Ectodermal cell (in vitro differentiated cells): Measurements from ENCODE around the gene CTIF.

ENCODE experiments used
- H3K27ac ChIP-seq: 2 replicates; pipeline ENCODE4 v1.7.0; 2013; ENCODE audit warnings: mild to moderate bottlenecking, low read depth, low read length; ENCODE audit not compliant: insufficient read depth, poor library complexity, severe bottlenecking
- H3K27me3 ChIP-seq: 2 replicates; pipeline ENCODE4 v1.7.0; 2013; ENCODE audit warnings: mild to moderate bottlenecking, low read length; ENCODE audit not compliant: insufficient read depth, control insufficient read depth, poor library complexity, severe bottlenecking
- H3K36me3 ChIP-seq: one replicate; pipeline ENCODE4 v1.7.0; 2013; ENCODE audit warnings: low read length; ENCODE audit not compliant: control insufficient read depth, insufficient read depth
- H3K4me1 ChIP-seq: one replicate; pipeline ENCODE4 v1.7.0; 2013; ENCODE audit warnings: low read length; ENCODE audit not compliant: control insufficient read depth, insufficient read depth
- H3K4me3 ChIP-seq: 2 replicates; pipeline ENCODE4 v1.7.0; 2013; ENCODE audit warnings: low read depth, low read length, control low read depth; ENCODE audit not compliant: insufficient read depth
- H3K9me3 ChIP-seq: 2 replicates; pipeline ENCODE4 v1.7.0; 2013; ENCODE audit warnings: mild to moderate bottlenecking, low read length, moderate library complexity; ENCODE audit not compliant: control insufficient read depth
- WGBS, 2 experiments: methylation state at CpG; one replicate each; pipeline ENCODE4 v1.1.7; 2013; ENCODE audit warnings: missing lambda C conversion rate in 2 of 2; 5-methylcytosine and 5-hydroxymethylcytosine counted together

Gene CTIF

DNA sequence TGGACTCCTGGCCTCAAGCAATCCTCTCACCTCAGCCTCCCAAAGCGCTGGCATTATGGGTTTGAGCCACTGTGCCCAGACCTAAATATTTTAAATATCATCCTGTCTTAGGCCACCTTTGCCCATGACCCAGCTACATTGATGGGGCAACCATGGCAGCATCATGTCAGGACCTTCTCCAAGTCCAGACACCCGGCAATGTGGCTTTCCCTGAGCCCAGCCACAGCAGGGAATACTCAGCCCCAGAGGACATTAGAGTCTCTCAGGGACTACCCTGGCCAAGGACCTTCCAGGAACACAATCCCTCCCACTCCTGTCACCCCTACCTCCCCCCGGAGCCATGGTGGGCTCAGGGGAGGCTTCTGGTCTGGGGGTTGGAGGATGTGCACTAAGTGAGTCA is 339.1 kb downstream of the CTIF start:
- Histone ChIP-seq H3K27me3 (no peaks in the 10 kb centered on the region), H3K4me3 (no peak overlapping the region), H3K4me1 (no peaks in the 10 kb centered on the region), H3K36me3 (no peaks in the 10 kb centered on the region), H3K27ac (no peak overlapping the region), H3K9me3 (no peaks in the 10 kb centered on the region)
- 96 to 97% methylated on average over 3 of the region's 3 CpGs for WGBS, 2 experiments

- Histone ChIP-seq H3K27ac (no peak overlapping the region), H3K4me3 (no peak overlapping the region)
- WGBS, 2 experiments = 90 to 94% methylated on average over 12 of the region's 12 CpGs
Measured at GRCh38 chr18:48878471-48878870, 339.6 kb downstream of the CTIF start.

GRCh38 chr18:48879008-48879431 is 340.2 kb downstream of the CTIF start:
- H3K36me3 ChIP-seq = no peaks in the 10 kb centered on the region
- no peaks in the 10 kb centered on the region for H3K27me3 ChIP-seq
- H3K4me1 ChIP-seq = no peaks in the 10 kb centered on the region
- H3K27ac ChIP-seq = no peak overlapping the region
- no peaks in the 10 kb centered on the region for H3K9me3 ChIP-seq
- 77 to 79% methylated on average over 15 of the region's 15 CpGs for WGBS, 2 experiments
- no peak overlapping the region for H3K4me3 ChIP-seq

More at GRCh38 chr18:48878471-48878870, 339.6 kb downstream of the CTIF start:
- Histone ChIP-seq H3K27me3 (no peaks in the 10 kb centered on the region), H3K36me3 (no peaks in the 10 kb centered on the region), H3K9me3 (no peaks in the 10 kb centered on the region), H3K4me1 (no peaks in the 10 kb centered on the region)

DNA sequence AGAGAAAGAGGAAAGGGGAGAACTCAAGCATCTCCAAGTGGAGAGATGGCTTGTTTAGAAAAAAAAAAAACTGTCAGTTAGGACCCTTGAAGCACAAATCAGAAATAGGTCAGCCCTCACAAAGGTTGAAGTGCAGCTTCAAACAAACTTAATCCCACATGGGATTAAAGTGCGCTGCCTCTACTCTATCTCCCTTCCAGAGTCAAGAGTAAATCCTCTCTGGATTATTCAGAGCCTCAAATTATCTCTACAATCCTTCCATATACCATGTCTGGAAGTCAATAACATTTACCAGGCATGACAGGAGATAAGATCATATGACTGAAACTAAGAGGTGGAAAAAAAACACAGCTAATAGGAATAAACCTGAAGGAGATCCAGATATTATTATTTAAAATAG is 342.1 kb downstream of the CTIF start:
- Histone ChIP-seq H3K4me3 (no peak overlapping the region), H3K27ac (no peak overlapping the region), H3K9me3 (no peaks in the 10 kb centered on the region), H3K27me3 (no peaks in the 10 kb centered on the region), H3K36me3 (no peaks in the 10 kb centered on the region), H3K4me1 (no peaks in the 10 kb centered on the region)
- WGBS, 2 experiments = 90 to 100% methylated on average over 1 of the region's 1 CpG

DNA sequence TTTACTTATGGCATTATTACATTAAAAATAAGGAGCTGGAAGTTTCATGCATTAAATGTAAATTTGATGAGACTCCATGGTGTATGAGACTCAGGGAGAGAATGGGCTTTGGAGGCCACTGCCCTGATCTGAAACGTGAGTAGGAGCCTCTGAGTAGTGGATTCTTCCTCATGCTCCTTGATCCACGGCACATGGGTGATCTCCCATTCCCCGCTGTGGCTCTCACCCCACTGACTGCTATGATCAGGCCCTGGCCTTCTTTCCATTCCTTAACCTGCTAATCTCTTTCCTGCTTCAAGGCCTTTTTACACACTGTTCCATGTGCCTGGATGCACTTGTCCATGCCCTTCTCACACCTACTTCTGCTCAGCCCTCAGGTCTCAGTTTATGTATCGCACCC is 343.5 kb downstream of the CTIF start:
- 93 to 94% methylated on average over 4 of the region's 4 CpGs for WGBS, 2 experiments
- Histone ChIP-seq H3K9me3 (no peaks in the 10 kb centered on the region), H3K27me3 (no peaks in the 10 kb centered on the region), H3K27ac (no peak overlapping the region), H3K4me1 (no peaks in the 10 kb centered on the region), H3K4me3 (no peak overlapping the region), H3K36me3 (no peaks in the 10 kb centered on the region)

DNA sequence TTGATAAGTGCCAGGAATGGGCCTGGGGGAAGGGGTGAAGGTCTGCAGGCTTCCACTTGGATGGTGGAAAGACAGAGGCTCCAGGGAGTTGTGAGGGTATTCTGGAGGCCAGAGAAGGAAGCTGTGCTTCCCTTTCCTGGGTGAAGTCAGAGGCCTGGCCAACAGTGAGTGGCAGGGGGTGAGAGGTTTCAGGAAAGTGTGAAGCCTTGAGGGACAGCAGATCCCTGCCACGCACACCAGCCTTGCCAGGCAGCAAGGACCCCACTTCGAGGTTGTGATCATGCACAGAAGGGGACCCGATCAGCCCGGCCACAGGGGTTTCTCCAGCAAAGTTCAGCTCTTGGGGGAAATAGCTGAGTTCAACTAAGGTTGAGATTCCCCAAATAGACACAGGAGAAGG is 345.5 kb downstream of the CTIF start:
- Histone ChIP-seq H3K9me3 (no peaks in the 10 kb centered on the region), H3K4me3 (no peak overlapping the region), H3K4me1 (peaks cover 16% of the 10 kb centered on the region), H3K27ac (no peak overlapping the region), H3K36me3 (no peaks in the 10 kb centered on the region), H3K27me3 (no peaks in the 10 kb centered on the region)
- 94% methylated on average over 4 of the region's 4 CpGs for WGBS, 2 experiments

- Histone ChIP-seq H3K27ac (no peak overlapping the region), H3K36me3 (no peaks in the 10 kb centered on the region), H3K4me1 (peaks cover 20% of the 10 kb centered on the region), H3K4me3 (no peak overlapping the region), H3K9me3 (no peaks in the 10 kb centered on the region), H3K27me3 (no peaks in the 10 kb centered on the region)
- WGBS, 2 experiments = 89 to 92% methylated on average over 4 of the region's 4 CpGs
Measured at GRCh38 chr18:48884771-48885170, 345.9 kb downstream of the CTIF start.

DNA sequence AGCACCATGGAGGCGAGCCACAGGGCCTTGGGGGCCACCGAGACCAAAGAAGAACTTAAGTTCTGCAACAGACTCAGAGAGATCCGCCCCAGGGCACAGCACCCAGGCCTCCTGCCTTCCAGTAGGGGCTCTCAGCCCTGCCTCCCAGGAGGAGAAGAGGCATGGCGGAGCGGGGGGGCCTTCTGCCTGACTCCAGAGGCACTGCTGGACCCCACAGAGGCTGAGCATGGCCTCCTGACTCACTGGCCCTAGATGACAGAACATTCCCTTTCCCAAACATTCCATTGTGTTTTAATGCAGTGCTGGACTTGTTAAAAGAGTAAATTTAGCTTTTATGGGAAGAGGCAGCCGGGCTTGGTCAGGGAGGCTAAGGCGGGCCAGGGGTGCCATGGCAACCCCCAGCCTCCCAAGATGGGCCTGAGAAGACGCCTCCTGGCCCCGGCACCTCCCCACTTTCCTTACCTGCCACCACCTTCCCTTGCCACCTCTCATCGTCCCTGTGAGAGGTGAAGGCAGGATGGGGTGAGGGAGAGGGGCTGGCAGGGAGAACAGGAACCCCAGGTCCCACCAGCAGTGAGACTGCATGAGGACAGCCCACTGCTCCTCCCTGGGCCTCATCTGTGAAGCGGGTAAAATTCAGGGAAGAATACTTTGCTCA is 346.6 kb downstream of the CTIF start:
- Histone ChIP-seq H3K4me1 (peaks cover 22% of the 10 kb centered on the region), H3K36me3 (no peaks in the 10 kb centered on the region), H3K9me3 (no peaks in the 10 kb centered on the region), H3K4me3 (no peak overlapping the region), H3K27ac (no peak overlapping the region), H3K27me3 (no peaks in the 10 kb centered on the region)
- WGBS, 2 experiments = 92 to 95% methylated on average over 8 to 11 of the region's 11 CpGs

GRCh38 chr18:48885924-48886400 is 347.1 kb downstream of the CTIF start:
- no peak overlapping the region for H3K4me3 ChIP-seq
- WGBS, 2 experiments = 90 to 94% methylated on average over 7 of the region's 7 CpGs
- H3K9me3 ChIP-seq = no peaks in the 10 kb centered on the region
- H3K36me3 ChIP-seq = no peaks in the 10 kb centered on the region
- peaks cover 22% of the 10 kb centered on the region for H3K4me1 ChIP-seq
- H3K27me3 ChIP-seq = no peaks in the 10 kb centered on the region
- no peak overlapping the region for H3K27ac ChIP-seq

GRCh38 chr18:48886520-48887293 is 347.9 kb downstream of the CTIF start:
- no peaks in the 10 kb centered on the region for H3K27me3 ChIP-seq
- 92 to 93% methylated on average over 8 of the region's 8 CpGs for WGBS, 2 experiments
- H3K4me3 ChIP-seq = no peak overlapping the region
- H3K9me3 ChIP-seq = no peaks in the 10 kb centered on the region
- no peaks in the 10 kb centered on the region for H3K36me3 ChIP-seq
- H3K4me1 ChIP-seq = peaks cover 22% of the 10 kb centered on the region
- no peak overlapping the region for H3K27ac ChIP-seq
